Thyroid gland (tissue), 4 donors: Measurements from ENCODE around the gene FLAD1.
"Not testable (repeated sequence)": the region's sequence is repeated elsewhere in the genome, so short reads cannot be mapped to it uniquely, and the experiment has no call there.

ENCODE experiments used
- CTCF ChIP-seq, 6 experiments: fragments of 200-600 bp in 3 of 6; fragments of 450-650 bp in 3 of 6; sonication (generic) in 3 of 6; IDR thresholded peaks; one replicate each; pipeline ENCODE4 v1.5.1; 2016 to 2019; ENCODE audit warnings: antibody characterized with exemption in 6 of 6, mild to moderate bottlenecking in 2 of 6, inconsistent platforms in 1 of 6, moderate library complexity in 1 of 6
- POLR2A ChIP-seq, 2 donors: fragments of 450-650 bp; IDR thresholded peaks; one replicate each; pipeline ENCODE4 v1.6.1; 2017; ENCODE audit warnings: antibody characterized with exemption in 2 of 2, mild to moderate bottlenecking in 2 of 2, moderate library complexity in 1 of 2

DNA sequence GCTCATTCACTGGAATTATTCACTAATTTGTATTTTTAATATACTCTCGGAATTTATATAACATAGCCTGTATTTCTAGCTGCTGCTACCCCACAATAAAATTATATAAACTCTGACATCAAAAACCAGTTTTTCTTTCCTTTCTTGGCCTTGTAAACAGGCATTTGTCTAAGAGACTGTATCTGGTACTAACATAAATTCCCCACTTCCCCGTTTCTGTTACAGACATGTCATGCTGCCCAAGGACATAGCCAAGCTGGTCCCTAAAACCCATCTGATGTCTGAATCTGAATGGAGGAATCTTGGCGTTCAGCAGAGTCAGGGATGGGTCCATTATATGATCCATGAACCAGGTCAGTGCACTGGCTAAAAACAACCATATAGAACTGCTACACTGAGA lies 5.4 kb upstream of the FLAD1 start:
- TF ChIP-seq CTCF, POLR2A (IDR thresholded peaks at IDR 0.05): not testable (repeated sequence)
